HepG2 (cell line): ENCODE measurements around the gene DDAH2. TPM values are rescaled to one million over a fixed set of nuclear protein-coding genes. Genes with fewer than 3 reads are reported as not detected.

ENCODE experiments used
- DPF2 ChIP-seq: sonication (generic); formaldehyde crosslinking; IDR thresholded peaks from 2 replicates; pipeline ENCODE4 v1.4.0; 2020; ENCODE audit warnings: mild to moderate bottlenecking, low read depth, missing genetic modification reagents, borderline replicate concordance
- EEA1 ChIP-seq: sonication (generic); formaldehyde crosslinking; IDR thresholded peaks from 2 replicates; pipeline ENCODE4 v1.5.1; 2020; ENCODE audit warnings: mild to moderate bottlenecking, missing genetic modification reagents, borderline replicate concordance
- GMEB2 ChIP-seq: IDR thresholded peaks from 2 replicates; pipeline ENCODE4 v1.6.1; 2016; ENCODE audit warnings: missing biosample characterization, missing genetic modification reagents, low read depth
- MAFK ChIP-seq, 2 experiments: IDR thresholded peaks in 1 of 2; conservative IDR thresholded peaks in 1 of 2; 2 replicates each; pipeline ENCODE4 v1.6.1; 2011; ENCODE audit warnings: improper control_type of control experiment in 2 of 2, low read length in 2 of 2
- ZNF12 ChIP-seq: sonication (generic); formaldehyde crosslinking; IDR thresholded peaks from 2 replicates; pipeline ENCODE4 v1.5.0; 2020; ENCODE audit warnings: missing genetic modification reagents
- ZNF468 ChIP-seq: sonication (generic); formaldehyde crosslinking; IDR thresholded peaks from 2 replicates; pipeline ENCODE4 v1.8.0; 2022; ENCODE audit warnings: mild to moderate bottlenecking, moderate library complexity, missing genetic modification reagents
- ZNF761 ChIP-seq: sonication (generic); formaldehyde crosslinking; conservative IDR thresholded peaks from 2 replicates; pipeline ENCODE4 v1.4.0; 2020; ENCODE audit warnings: mild to moderate bottlenecking, missing genetic modification reagents
- polyA plus RNA-seq, 8 experiments: library from polyadenylated mRNA; depleted of rRNA in 3 of 8; stranded (reverse) in 7 of 8; unstranded in 1 of 8; fragments of >200 nt; fragmentation: Illumina TruSeq in 4 of 8; extraction: Trizol in 4 of 8; gene quantifications; 2 replicates each; pipeline versions ENCODE4 v1.2.1 to v1.2.3, GENCODE V29; 2011 to 2016; ENCODE audit warnings: low read depth in 4 of 8, missing spikeins in 1 of 8, mixed read lengths in 1 of 8; ENCODE audit not compliant: insufficient read depth in 1 of 8
- total RNA-seq, 5 experiments: library from RNA; depleted of rRNA; stranded (reverse); fragments of >200 nt; fragmentation: Illumina TruSeq; extraction: Trizol; gene quantifications; 2 replicates each; pipeline ENCODE4 v1.2.3, GENCODE V29; 2016; ENCODE audit warnings: low read depth in 1 of 5
- TF ChIP-seq, protein P1 (sequence below): sonication (generic); formaldehyde crosslinking; IDR thresholded peaks from 2 replicates; pipeline ENCODE4 v1.5.1; 2020; ENCODE audit warnings: missing genetic modification reagents, mild to moderate bottlenecking, borderline replicate concordance
- TF ChIP-seq, protein P2 (sequence below): IDR thresholded peaks from 2 replicates; pipeline ENCODE4 v1.6.1; 2016; ENCODE audit warnings: low read depth
- TF ChIP-seq, protein P3 (sequence below): sonication (generic); formaldehyde crosslinking; IDR thresholded peaks from 2 replicates; pipeline ENCODE4; 2020; ENCODE audit warnings: missing genetic modification reagents, mild to moderate bottlenecking, borderline replicate concordance
- TF ChIP-seq, protein P4 (sequence below): sonication (generic); formaldehyde crosslinking; IDR thresholded peaks from 2 replicates; pipeline ENCODE4 v1.9.0; 2021; ENCODE audit warnings: mild to moderate bottlenecking, missing genetic modification reagents

The DDAH2 gene
- total and polyA plus RNA-seq, 2 of the 13 experiments (the other 11 are each of a cell fraction or from before 2014, with no cell fraction given), result 16.4 to 21.1 TPM

DNA sequence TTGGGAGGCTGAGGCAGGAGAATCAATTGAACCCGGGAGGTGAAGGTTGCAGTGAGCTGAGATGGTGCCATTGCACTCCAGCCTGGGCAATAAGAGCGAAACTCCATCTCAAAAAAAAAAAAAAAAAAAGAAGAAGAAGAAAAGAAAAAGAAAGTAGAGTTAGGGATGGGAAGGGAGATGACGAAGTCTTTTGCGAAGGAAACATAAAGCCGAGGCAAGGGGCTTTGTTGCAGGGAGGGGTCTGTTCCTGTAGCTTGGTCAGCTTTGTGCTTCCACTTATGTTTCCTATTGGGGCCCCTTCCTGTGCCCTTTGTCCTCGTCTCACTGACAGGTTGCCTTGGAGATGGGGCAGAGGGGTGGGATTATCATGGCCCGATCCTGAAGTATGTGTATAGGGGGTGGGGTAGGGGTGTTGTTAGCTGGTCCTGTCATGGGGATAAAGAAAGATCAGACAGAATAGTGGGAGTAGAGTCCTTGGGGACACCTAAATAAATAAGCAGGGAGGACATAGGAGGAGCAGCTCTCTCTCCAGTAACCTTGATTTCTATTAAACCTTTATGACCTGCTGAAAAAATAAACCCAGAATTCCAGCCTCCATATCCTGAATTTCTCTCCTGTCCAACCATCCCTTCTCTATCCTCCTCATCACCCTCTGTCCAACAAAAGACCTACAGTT, 8.4 kb upstream of the DDAH2 start (continued):
- TF ChIP-seq, protein P1, sequence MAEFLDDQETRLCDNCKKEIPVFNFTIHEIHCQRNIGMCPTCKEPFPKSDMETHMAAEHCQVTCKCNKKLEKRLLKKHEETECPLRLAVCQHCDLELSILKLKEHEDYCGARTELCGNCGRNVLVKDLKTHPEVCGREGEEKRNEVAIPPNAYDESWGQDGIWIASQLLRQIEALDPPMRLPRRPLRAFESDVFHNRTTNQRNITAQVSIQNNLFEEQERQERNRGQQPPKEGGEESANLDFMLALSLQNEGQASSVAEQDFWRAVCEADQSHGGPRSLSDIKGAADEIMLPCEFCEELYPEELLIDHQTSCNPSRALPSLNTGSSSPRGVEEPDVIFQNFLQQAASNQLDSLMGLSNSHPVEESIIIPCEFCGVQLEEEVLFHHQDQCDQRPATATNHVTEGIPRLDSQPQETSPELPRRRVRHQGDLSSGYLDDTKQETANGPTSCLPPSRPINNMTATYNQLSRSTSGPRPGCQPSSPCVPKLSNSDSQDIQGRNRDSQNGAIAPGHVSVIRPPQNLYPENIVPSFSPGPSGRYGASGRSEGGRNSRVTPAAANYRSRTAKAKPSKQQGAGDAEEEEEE (CRISPR knock-in tag), result no peak
- TF ChIP-seq ZNF12 (no peak), MAFK (conservative IDR thresholded peaks at IDR 0.05 in 1 of 2, IDR thresholded peaks at IDR 0.05 in 1 of 2; ENCODE audit: low read length in 2 of 2) (no peak), DPF2 (no peak), EEA1 (CRISPR knock-in tag) (no peak), ZNF468 (no peak), ZNF761 (CRISPR knock-in tag) (no peak), GMEB2 (CRISPR knock-in tag) (no peak)
- TF ChIP-seq, protein P2, sequence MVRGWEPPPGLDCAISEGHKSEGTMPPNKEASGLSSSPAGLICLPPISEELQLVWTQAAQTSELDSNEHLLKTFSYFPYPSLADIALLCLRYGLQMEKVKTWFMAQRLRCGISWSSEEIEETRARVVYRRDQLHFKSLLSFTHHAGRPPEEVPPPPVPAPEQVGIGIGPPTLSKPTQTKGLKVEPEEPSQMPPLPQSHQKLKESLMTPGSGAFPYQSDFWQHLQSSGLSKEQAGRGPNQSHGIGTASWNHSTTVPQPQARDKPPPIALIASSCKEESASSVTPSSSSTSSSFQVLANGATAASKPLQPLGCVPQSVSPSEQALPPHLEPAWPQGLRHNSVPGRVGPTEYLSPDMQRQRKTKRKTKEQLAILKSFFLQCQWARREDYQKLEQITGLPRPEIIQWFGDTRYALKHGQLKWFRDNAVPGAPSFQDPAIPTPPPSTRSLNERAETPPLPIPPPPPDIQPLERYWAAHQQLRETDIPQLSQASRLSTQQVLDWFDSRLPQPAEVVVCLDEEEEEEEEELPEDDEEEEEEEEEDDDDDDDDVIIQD (CRISPR knock-in tag), result no peak
- TF ChIP-seq, protein P3, sequence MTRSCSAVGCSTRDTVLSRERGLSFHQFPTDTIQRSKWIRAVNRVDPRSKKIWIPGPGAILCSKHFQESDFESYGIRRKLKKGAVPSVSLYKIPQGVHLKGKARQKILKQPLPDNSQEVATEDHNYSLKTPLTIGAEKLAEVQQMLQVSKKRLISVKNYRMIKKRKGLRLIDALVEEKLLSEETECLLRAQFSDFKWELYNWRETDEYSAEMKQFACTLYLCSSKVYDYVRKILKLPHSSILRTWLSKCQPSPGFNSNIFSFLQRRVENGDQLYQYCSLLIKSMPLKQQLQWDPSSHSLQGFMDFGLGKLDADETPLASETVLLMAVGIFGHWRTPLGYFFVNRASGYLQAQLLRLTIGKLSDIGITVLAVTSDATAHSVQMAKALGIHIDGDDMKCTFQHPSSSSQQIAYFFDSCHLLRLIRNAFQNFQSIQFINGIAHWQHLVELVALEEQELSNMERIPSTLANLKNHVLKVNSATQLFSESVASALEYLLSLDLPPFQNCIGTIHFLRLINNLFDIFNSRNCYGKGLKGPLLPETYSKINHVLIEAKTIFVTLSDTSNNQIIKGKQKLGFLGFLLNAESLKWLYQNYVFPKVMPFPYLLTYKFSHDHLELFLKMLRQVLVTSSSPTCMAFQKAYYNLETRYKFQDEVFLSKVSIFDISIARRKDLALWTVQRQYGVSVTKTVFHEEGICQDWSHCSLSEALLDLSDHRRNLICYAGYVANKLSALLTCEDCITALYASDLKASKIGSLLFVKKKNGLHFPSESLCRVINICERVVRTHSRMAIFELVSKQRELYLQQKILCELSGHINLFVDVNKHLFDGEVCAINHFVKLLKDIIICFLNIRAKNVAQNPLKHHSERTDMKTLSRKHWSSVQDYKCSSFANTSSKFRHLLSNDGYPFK, result no peak
- TF ChIP-seq, protein P4, sequence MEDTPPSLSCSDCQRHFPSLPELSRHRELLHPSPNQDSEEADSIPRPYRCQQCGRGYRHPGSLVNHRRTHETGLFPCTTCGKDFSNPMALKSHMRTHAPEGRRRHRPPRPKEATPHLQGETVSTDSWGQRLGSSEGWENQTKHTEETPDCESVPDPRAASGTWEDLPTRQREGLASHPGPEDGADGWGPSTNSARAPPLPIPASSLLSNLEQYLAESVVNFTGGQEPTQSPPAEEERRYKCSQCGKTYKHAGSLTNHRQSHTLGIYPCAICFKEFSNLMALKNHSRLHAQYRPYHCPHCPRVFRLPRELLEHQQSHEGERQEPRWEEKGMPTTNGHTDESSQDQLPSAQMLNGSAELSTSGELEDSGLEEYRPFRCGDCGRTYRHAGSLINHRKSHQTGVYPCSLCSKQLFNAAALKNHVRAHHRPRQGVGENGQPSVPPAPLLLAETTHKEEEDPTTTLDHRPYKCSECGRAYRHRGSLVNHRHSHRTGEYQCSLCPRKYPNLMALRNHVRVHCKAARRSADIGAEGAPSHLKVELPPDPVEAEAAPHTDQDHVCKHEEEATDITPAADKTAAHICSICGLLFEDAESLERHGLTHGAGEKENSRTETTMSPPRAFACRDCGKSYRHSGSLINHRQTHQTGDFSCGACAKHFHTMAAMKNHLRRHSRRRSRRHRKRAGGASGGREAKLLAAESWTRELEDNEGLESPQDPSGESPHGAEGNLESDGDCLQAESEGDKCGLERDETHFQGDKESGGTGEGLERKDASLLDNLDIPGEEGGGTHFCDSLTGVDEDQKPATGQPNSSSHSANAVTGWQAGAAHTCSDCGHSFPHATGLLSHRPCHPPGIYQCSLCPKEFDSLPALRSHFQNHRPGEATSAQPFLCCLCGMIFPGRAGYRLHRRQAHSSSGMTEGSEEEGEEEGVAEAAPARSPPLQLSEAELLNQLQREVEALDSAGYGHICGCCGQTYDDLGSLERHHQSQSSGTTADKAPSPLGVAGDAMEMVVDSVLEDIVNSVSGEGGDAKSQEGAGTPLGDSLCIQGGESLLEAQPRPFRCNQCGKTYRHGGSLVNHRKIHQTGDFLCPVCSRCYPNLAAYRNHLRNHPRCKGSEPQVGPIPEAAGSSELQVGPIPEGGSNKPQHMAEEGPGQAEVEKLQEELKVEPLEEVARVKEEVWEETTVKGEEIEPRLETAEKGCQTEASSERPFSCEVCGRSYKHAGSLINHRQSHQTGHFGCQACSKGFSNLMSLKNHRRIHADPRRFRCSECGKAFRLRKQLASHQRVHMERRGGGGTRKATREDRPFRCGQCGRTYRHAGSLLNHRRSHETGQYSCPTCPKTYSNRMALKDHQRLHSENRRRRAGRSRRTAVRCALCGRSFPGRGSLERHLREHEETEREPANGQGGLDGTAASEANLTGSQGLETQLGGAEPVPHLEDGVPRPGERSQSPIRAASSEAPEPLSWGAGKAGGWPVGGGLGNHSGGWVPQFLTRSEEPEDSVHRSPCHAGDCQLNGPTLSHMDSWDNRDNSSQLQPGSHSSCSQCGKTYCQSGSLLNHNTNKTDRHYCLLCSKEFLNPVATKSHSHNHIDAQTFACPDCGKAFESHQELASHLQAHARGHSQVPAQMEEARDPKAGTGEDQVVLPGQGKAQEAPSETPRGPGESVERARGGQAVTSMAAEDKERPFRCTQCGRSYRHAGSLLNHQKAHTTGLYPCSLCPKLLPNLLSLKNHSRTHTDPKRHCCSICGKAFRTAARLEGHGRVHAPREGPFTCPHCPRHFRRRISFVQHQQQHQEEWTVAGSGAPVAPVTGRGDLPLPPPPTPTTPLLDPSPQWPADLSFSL (CRISPR knock-in tag), result peak; percentile 68; the same call in 1 of the 2 replicates
